GM19463 (cell line): ENCODE measurements around the gene CLIP3.

Experiments used
- ATAC-seq: cut with Tn5 transposase; IDR thresholded peaks from one replicate; pipeline ENCODE4 v1.9.1; 2021; ENCODE audit warnings: mild to moderate bottlenecking, moderate library complexity; ENCODE audit not compliant: unreplicated experiment

Gene CLIP3

GRCh38 chr19:36009633-36010379 is 22.9 kb downstream of the CLIP3 start:
- no peak for ATAC-seq

- no peak for ATAC-seq
These were observed 23.5 kb downstream of the CLIP3 start for GRCh38 chr19:36009220-36009619.

GRCh38 chr19:36008336-36008978 is 24.2 kb downstream of the CLIP3 start, which contains the start of gene SYNE4:
TSS of gene SYNE4 (minus strand) at chr19:36008813. CDS start at chr19:36008681, 132 bp downstream.
- ATAC-seq, result no peak

GRCh38 chr19:36006955-36007354 is 25.7 kb downstream of the CLIP3 start:
- no peak for ATAC-seq

GRCh38 chr19:36003284-36003683 is 29.4 kb downstream of the CLIP3 start:
- ATAC-seq, result no peak

GRCh38 chr19:36001605-36002004 is 31.1 kb downstream of the CLIP3 start:
- ATAC-seq, result no peak

- no peak for ATAC-seq
These were observed 35.9 kb downstream of the CLIP3 start for GRCh38 chr19:35996777-35997176.

- ATAC-seq, result peak; percentile 86
These were observed 37.4 kb downstream of the CLIP3 start, which contains the start of gene SDHAF1 for GRCh38 chr19:35995048-35995993. TSS of gene SDHAF1 (plus strand) at chr19:35995188. CDS start at chr19:35995275, 87 bp downstream.

GRCh38 chr19:35993923-35994598 is 38.6 kb downstream of the CLIP3 start:
- no peak for ATAC-seq

- no peak for ATAC-seq
These were observed 39.5 kb downstream of the CLIP3 start for GRCh38 chr19:35992907-35993765.

- ATAC-seq, result no peak
These were observed 40.8 kb downstream of the CLIP3 start for GRCh38 chr19:35991731-35992450.

GRCh38 chr19:35990771-35991730 is 41.6 kb downstream of the CLIP3 start:
- no peak for ATAC-seq

GRCh38 chr19:35990156-35990555 is 42.5 kb downstream of the CLIP3 start:
- ATAC-seq, result no peak

- ATAC-seq, result no peak
These were observed 43.8 kb downstream of the CLIP3 start for GRCh38 chr19:35988824-35989223.

GRCh38 chr19:35987571-35987896 is 45.1 kb downstream of the CLIP3 start:
- ATAC-seq, result no peak

GRCh38 chr19:35986664-35987570 is 45.8 kb downstream of the CLIP3 start:
- no peak for ATAC-seq

GRCh38 chr19:35986111-35986510 is 46.6 kb downstream of the CLIP3 start:
- no peak for ATAC-seq
